ENCODE results near the gene GABARAP. TPM values are rescaled to one million over a fixed set of nuclear protein-coding genes. Genes with fewer than 3 reads are reported as not detected.
A peak's percentile ranks its signal among the peaks of the same experiment; 100 is the strongest.

GABARAP gene
- total RNA-seq, 1 experiment from 2014 or later, result 140 TPM

- H3K9me3 Mint-ChIP-seq (ENCODE audit: unreplicated experiment), result no peaks in the 10 kb centered on the region
- no peaks in the 10 kb centered on the region for H3K27me3 Mint-ChIP-seq (ENCODE audit: insufficient read depth, unreplicated experiment)
- peaks cover 6% of the 10 kb centered on the region for H3K4me1 Mint-ChIP-seq (ENCODE audit: low read depth, unreplicated experiment)
- H3K4me3 ChIP-seq (ENCODE audit: low read depth, low read length), result no peak overlapping the region
- no peaks in the 10 kb centered on the region for H3K4me1 ChIP-seq
- no peak for DNase-seq
- H3K9me3 ChIP-seq, result no peaks in the 10 kb centered on the region
- H3K36me3 Mint-ChIP-seq (ENCODE audit: insufficient read depth, unreplicated experiment), result peaks cover 7% of the 10 kb centered on the region
- TF ChIP-seq CTCF (IDR thresholded peaks at IDR 0.05; ENCODE audit: insufficient read depth in 1 of 2, low read depth in 1 of 2, low read length in 1 of 2, severe bottlenecking in 1 of 2, unreplicated experiment in 1 of 2), result no peak
- H3K36me3 ChIP-seq (ENCODE audit: control insufficient read depth, insufficient read depth, low read length), result no peaks in the 10 kb centered on the region
- no peak overlapping the region for H3K27ac Mint-ChIP-seq (ENCODE audit: unreplicated experiment)
- intact Hi-C loops (cut with micrococcal nuclease; ENCODE audit: unreplicated experiment), result no loop called here
- no peak overlapping the region for H3K4me3 Mint-ChIP-seq (ENCODE audit: unreplicated experiment)
- POLR2A ChIA-PET, result no interaction called here
- no peaks in the 10 kb centered on the region for H3K27me3 ChIP-seq (replicated peaks; ENCODE audit: control insufficient read depth, insufficient read depth, low read length)
- no TSS peak for BruUV-seq (replicated peaks)
- CTCF ChIA-PET, result no interaction called here
Observed at GRCh38 chr17:7208027-7208571, 34.1 kb downstream of the GABARAP start.

GRCh38 chr17:7207120-7208001, 34.9 kb downstream of the GABARAP start:
- no peak for DNase-seq
- BruUV-seq (replicated peaks), result no TSS peak
- H3K27ac Mint-ChIP-seq (ENCODE audit: unreplicated experiment), result no peak overlapping the region
- Histone ChIP-seq H3K36me3 (ENCODE audit: control insufficient read depth, insufficient read depth, low read length) (no peaks in the 10 kb centered on the region), H3K4me3 (ENCODE audit: low read depth, low read length) (no peak overlapping the region), H3K4me1 (no peaks in the 10 kb centered on the region), H3K9me3 (no peaks in the 10 kb centered on the region), H3K27me3 (replicated peaks; ENCODE audit: control insufficient read depth, insufficient read depth, low read length) (no peaks in the 10 kb centered on the region)
- POLR2A ChIA-PET, result no interaction called here
- no peaks in the 10 kb centered on the region for H3K27me3 Mint-ChIP-seq (ENCODE audit: insufficient read depth, unreplicated experiment)
- H3K36me3 Mint-ChIP-seq (ENCODE audit: insufficient read depth, unreplicated experiment), result peaks cover 7% of the 10 kb centered on the region
- no peaks in the 10 kb centered on the region for H3K9me3 Mint-ChIP-seq (ENCODE audit: unreplicated experiment)
- peaks cover 6% of the 10 kb centered on the region for H3K4me1 Mint-ChIP-seq (ENCODE audit: low read depth, unreplicated experiment)
- CTCF ChIA-PET, result no interaction called here
- intact Hi-C loops (cut with micrococcal nuclease; ENCODE audit: unreplicated experiment), result no loop called here
- H3K4me3 Mint-ChIP-seq (ENCODE audit: unreplicated experiment), result no peak overlapping the region
- TF ChIP-seq CTCF (IDR thresholded peaks at IDR 0.05; ENCODE audit: insufficient read depth in 1 of 2, low read depth in 1 of 2, low read length in 1 of 2, severe bottlenecking in 1 of 2, unreplicated experiment in 1 of 2), result no peak

- H3K9me3 ChIP-seq, result no peaks in the 10 kb centered on the region
- DNase-seq, result no peak
- CTCF ChIA-PET, result no interaction called here
- Mint-ChIP-seq H3K4me1 (ENCODE audit: low read depth, unreplicated experiment) (peaks cover 6% of the 10 kb centered on the region), H3K27me3 (ENCODE audit: insufficient read depth, unreplicated experiment) (no peaks in the 10 kb centered on the region), H3K4me3 (ENCODE audit: unreplicated experiment) (peak overlapping the region; percentile 66), H3K36me3 (ENCODE audit: insufficient read depth, unreplicated experiment) (peaks cover 7% of the 10 kb centered on the region), H3K9me3 (ENCODE audit: unreplicated experiment) (no peaks in the 10 kb centered on the region), H3K27ac (ENCODE audit: unreplicated experiment) (no peak overlapping the region)
- no peak overlapping the region for H3K4me3 ChIP-seq (ENCODE audit: low read depth, low read length)
- H3K36me3 ChIP-seq (ENCODE audit: control insufficient read depth, insufficient read depth, low read length), result no peaks in the 10 kb centered on the region
- no peaks in the 10 kb centered on the region for H3K27me3 ChIP-seq (replicated peaks; ENCODE audit: control insufficient read depth, insufficient read depth, low read length)
- no TSS peak for BruUV-seq (replicated peaks)
- intact Hi-C loops (cut with micrococcal nuclease; ENCODE audit: unreplicated experiment), result no loop called here
- H3K4me1 ChIP-seq, result no peaks in the 10 kb centered on the region
- no peak for TF ChIP-seq CTCF (IDR thresholded peaks at IDR 0.05; ENCODE audit: insufficient read depth in 1 of 2, low read depth in 1 of 2, low read length in 1 of 2, severe bottlenecking in 1 of 2, unreplicated experiment in 1 of 2)
- POLR2A ChIA-PET, result no interaction called here
Observed at GRCh38 chr17:7205561-7205960, 36.7 kb downstream of the GABARAP start.

All from Caco-2 (cell line).